GM19438 (cell line): ENCODE results near the gene APLF.
"Not testable (repeated sequence)": the region's sequence is repeated elsewhere in the genome, so short reads cannot be mapped to it uniquely, and the experiment has no call there.

Experiments
- ATAC-seq: cut with Tn5 transposase; IDR thresholded peaks from one replicate; pipeline ENCODE4 v1.9.1; 2021; ENCODE audit warnings: low read depth; ENCODE audit not compliant: unreplicated experiment

Gene APLF

GRCh38 chr2:68441179-68441993 is 26.0 kb upstream of the APLF start:
- peak; percentile 99 for ATAC-seq

DNA sequence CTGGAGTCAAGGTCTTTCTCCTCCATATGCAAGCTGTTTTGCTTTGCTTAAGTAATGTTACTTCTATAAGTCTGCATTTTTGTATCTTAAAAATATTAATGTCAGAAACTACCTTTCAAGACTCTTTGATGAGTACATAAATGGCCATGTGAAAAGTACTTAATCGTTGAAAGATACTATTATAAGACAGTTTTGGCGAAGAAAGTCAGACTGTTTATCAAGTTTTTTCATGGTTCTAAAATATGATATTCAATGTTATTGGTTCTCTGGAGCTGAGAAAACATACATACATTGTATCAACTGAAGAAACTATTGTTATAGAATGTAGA is 25.4 kb upstream of the APLF start:
- ATAC-seq, result no peak

DNA sequence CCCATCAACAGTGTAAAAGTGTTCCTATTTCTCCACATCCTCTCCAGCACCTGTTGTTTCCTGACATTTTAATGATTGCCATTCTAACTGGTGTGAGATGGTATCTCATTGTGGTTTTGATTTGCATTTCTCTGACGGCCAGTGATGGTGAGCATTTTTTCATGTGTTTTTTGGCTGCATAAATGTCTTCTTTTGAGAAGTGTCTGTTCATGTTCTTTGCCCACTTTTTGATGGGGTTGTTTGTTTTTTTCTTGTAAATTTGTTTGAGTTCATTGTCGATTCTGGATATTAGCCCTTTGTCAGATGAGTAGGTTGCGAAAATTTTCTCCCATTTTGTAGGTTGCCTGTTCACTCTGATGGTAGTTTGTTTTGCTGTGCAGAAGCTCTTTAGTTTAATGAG is 21.0 kb upstream of the APLF start:
- ATAC-seq, result not testable (repeated sequence)

DNA sequence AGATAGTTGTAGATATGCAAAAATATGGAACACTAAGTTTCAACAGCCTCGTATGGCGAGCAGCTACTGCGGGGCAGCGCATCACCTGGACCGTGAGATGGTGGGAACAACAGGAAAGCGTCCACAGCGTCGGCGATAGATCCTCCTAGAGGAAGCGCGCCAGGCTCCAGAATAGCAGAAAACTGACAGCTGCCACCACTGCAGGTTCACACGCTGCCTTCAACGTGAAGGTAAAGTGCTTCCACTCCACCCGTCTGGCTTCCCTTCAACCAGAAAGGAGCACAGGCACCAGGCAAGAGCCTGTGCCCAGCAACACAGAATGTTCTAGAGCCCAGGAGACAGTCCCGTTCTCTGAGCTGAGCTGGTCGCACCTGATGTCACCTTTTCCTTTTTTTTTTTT is 20.3 kb upstream of the APLF start:
- no peak for ATAC-seq

DNA sequence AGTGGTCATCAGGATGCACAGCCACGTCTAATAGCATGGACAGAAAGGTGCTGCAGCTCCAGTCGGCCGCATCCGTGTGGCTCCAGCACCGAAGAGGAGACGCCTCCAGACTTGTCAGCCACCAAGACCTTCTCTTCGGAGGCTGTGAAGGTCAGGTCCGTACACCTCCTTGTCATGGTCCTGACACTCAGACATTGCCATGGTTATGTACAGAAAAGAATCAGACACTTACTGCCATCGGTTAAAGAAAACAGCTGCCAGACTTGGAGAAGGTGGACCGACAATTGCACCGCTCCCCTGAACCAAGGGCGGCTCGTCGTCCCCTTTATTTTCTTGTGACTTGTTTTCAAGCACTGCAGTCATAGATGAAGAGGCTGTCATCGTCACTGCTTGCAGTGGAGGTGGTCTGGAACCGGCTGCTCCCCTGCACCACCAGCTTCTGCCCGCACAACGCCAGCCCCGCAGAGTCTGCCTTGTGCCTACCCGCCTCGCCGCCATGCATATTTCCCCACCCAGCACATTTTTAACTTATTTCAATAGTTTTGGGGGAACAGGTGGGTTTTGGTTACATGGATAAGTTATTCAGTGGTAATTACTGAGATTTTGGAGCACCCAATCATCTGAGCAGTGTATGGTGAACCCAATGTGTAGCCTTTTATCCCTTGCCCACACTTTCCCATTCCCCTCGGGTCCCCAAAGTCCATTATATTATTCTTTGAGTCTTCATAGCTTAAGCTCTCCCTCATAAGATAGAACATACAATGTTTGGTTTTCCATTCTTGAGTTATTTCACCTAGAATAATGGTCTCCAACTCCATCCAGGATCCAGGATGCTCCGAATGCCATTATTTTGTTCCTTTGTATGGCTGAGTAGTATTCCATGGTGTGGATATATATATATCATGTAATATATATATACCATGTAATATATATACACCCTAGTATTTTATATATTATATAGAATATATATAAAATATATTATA is 18.4 kb upstream of the APLF start:
- no peak for ATAC-seq

DNA sequence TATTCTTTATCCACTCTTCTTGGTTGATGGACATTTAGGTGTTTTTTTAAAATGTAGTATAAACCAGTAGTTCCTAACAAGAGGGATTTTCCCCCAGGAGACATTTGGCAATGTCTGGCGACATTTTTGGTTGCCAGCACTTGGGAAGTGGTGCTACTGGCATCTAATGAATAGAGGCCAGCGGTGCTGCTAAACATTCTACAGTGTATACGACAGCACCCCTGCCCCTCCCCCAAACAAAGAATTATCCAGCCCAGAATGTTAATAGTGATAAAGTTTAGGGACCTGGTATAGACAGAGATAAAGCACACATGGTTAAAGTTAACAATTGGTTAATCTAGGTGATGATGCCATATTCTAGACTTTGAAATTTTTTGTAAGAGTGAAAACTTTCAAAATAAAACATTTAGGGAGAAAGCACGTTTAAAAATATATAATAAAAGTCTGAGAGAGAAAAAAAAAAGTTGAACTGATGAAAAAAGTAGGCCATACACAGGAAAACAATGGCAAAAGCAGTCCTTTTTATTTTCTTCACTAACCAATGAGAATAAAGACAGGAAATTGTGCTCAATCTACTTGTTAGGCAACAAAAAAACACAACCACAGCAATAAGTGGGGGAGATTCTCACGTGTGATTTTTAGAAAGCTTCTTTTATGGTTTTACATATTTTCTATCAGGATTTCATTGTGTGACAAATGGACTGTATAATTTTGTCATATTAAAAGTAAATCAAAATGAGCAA is 15.1 kb upstream of the APLF start:
- ATAC-seq, result no peak

- ATAC-seq, result no peak
Observed at GRCh38 chr2:68453761-68454360, 13.5 kb upstream of the APLF start.

GRCh38 chr2:68454719-68455118 is 12.7 kb upstream of the APLF start:
- ATAC-seq, result no peak

GRCh38 chr2:68456198-68456597 is 11.2 kb upstream of the APLF start:
- no peak for ATAC-seq

- no peak for ATAC-seq
Observed at GRCh38 chr2:68458981-68459380, 8.4 kb upstream of the APLF start.

DNA sequence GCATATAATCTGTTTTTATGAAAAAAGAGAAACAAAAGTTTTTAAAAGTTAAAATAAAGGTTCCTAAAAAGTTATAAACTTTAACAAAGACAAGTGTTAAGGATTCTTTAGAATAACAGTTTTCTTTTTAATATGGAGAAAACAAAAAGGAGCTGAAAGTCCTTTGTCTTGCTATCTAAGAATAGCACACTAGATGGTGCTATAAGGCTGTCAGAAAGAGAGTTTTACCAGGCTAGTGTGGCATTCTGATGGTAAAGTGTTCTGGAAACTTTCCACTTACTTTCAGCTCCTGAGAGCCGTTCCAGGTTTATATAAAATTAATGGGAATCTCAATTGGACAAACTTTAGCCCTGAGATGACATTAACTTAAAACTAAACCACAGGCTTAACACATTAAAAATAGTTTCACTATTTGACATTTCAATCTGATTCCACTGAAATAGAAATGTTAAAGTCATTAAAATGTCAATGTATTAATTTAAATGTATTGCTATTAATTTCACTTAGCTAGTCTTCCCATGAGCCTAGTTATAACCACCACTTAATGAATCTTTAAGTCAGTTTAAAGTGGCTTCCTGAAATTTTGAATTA is 4.0 kb upstream of the APLF start:
- ATAC-seq, result no peak

DNA sequence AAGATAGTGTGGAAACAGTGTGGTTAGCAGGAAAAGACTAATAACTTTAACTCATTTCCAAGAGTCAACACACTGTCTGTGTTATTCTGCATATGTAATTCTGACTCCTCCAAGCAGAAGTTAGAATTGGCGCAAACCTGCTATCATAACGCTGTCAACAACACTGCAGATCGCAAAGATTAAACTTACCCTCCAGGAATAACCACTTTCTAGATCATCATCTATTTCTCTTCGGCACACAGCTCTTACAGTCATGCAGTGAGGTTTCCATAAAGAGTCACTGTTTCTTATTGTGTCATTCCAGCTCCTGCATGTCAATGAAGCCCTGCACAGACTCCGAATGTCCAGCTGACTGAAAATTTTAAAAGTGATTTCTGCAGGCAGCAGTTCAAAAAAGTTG is 2.7 kb upstream of the APLF start:
- no peak for ATAC-seq

DNA sequence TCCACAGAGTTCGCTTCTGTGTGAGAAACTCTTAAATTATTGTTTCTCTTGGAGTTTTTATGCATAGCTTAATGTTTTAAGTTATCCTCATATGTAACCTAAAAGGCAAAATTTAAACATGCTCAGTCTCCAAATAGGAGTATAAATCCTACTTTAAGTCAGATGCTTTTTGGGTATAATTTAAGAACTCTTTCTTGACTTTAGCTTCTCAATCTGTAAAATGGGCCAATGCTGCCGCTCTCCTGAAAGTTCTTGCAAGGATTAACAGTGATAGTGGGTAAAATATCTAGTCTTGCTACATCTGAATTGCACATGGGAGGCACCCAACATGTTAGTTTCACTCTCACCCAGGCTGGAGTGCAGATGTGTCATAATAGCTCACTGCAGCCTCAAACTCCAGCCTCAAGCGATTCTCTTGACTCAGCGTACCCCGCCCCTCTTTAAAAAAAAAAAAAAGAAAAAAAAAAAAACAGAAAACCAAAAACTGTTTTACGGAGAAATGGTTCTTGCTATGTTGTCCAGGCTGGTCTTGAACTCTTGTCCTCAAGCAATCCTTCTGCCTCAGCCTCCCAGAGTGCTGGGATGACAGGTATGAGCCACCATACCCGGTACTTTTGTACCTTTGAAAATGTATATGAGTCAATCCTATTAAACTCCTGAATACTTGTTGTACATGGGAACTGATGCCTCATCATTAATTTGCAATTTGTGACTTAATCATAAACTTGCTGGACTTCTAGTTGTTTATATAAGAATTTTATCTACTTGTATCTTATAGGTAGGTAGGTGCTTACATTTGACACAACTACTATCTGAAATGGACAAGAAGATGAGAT is 2.1 kb upstream of the APLF start:
- ATAC-seq, result no peak

DNA sequence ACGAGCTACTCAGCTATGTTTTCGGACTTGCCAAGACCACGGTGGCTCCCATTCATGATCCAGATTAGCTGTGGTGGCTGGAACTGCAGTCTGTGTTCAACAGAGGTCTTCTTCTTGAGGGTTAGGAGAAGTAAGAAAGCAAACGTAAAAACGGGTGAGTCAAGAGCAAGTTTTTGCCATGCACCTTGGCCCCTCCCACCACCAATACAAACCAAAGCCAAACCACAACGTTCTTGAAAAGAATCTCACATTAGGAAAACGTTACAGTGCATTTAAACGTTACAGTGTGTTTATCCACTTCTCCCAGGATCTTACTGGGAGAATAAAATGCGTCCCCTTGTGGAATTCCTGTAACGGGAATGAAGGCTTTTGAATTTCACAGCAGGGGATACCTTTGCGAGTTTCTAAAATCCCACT is 1.0 kb upstream of the APLF start:
- ATAC-seq, result no peak

GRCh38 chr2:68466778-68467076 is 658 bp upstream of the APLF start:
- ATAC-seq, result no peak

GRCh38 chr2:68468801-68469200 is 1.4 kb downstream of the APLF start:
- no peak for ATAC-seq

DNA sequence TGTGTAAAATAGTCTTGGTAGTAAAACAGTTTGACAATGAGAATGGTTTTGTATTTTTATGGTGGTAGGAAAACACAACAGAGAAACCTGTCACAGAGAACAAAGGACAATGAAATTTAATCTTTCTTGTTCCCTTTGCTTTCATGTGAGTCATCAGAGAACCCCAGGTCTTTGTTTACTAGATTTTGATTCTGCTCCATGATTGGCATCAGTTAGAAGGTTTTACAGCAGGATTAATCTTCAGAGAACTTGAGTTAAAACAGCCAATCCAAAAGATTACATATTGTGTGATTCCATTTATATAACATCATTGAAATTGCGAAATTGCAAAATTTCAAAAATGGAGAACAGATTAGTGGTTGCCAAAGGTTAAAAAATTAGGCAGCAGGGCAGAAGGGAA is 2.5 kb downstream of the APLF start:
- ATAC-seq, result no peak

- no peak for ATAC-seq
Observed at GRCh38 chr2:68471385-68471784, 4.0 kb downstream of the APLF start.

GRCh38 chr2:68472796-68473414 is 5.5 kb downstream of the APLF start:
- no peak for ATAC-seq
